Activated CD8-positive, alpha-beta T cell treated with anti-CD3 and anti-CD28 coated beads for 36 hours (primary cell): ENCODE measurements around the gene SLC35F2. TPM values are rescaled to one million over a fixed set of nuclear protein-coding genes. Genes with fewer than 3 reads are reported as not detected.

Experiments used
- ATAC-seq: fragments of 200-7000 bp; cut with Tn5 transposase; one replicate; pipeline ENCODE4 v1.10.0; 2021; ENCODE audit warnings: mild to moderate bottlenecking, moderate library complexity
- CTCF ChIA-PET: fragments of 350-600 bp; sonication (Branson Sonifier 250); formaldehyde crosslinking; loops from one replicate; lab custom pipeline; 2021; ENCODE audit warnings: antibody characterized with exemption; lab: Charles Lee
- POLR2A ChIA-PET: fragments of 350-600 bp; sonication (Branson Sonifier 250); formaldehyde crosslinking; loops from one replicate; lab custom pipeline; 2021; ENCODE audit warnings: antibody characterized with exemption; lab: Charles Lee
- DNase-seq: peaks from one replicate; pipeline ENCODE4 v3.0.0-alpha.2; 2020
- H3K27ac Mint-ChIP-seq: one replicate; pipeline ENCODE4 v1.8.0; 2021; ENCODE audit warnings: mild to moderate bottlenecking, mixed read lengths
- H3K27me3 Mint-ChIP-seq: one replicate; pipeline ENCODE4 v1.8.0; 2021; ENCODE audit warnings: mixed read lengths
- H3K36me3 Mint-ChIP-seq: one replicate; pipeline ENCODE4 v1.8.0; 2021; ENCODE audit warnings: low read depth, mixed read lengths
- H3K4me1 Mint-ChIP-seq: one replicate; pipeline ENCODE4 v1.8.0; 2021; ENCODE audit warnings: low read depth, mixed read lengths
- H3K4me3 Mint-ChIP-seq: one replicate; pipeline ENCODE4 v1.8.0; 2021; ENCODE audit warnings: mild to moderate bottlenecking, moderate library complexity, mixed read lengths
- H3K9me3 Mint-ChIP-seq: one replicate; pipeline ENCODE4 v1.8.0; 2021; ENCODE audit warnings: mixed read lengths
- intact Hi-C: fragments of 100-400 bp; cut with micrococcal nuclease; formaldehyde crosslinking; loops from one replicate; pipeline ENCODE4 v1.10.0; 2022
- total RNA-seq, 2 experiments: library from RNA; stranded (reverse); gene quantifications; one replicate each; pipeline ENCODE4 v1.2.3, GENCODE V29; 2021
- TF ChIP-seq, protein P1 (sequence below): fragments of 200-600 bp; IDR thresholded peaks from one replicate; pipeline ENCODE4 v1.8.0; 2022; ENCODE audit warnings: antibody characterized with exemption, mild to moderate bottlenecking

The SLC35F2 gene
- total RNA-seq, 2 experiments from 2014 or later: 26.8 to 28.1 TPM

DNA sequence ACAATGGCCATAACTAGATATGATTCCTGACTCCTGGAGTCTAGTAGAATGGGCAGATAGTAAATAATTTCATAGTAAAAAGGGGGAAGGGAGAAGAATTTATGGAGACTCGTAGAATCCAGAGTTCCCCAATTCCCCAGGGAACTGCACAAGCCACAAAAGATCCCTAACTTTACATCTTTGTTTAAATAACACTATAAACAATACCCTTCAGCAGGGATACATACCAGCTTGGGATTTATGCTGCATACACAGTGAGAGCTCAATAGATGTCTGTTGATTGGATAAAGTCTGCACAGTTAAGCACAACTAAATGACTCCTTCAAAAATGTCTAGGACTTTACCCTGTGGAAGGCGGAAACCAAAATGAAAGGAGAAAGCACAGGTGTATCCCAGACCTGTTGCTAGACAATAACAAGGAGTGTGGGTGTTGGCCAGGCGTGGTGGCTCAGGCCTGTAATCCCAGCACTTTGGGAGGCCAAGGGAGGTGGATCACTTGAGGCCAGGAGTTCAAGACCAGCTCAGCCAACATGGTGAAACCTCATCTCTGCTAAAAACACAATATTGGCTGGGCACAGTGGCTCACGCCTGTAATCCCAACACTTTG is 6.8 kb downstream of the SLC35F2 start:
- ATAC-seq (no peak), DNase-seq (no peak)
- intact Hi-C loops: no loop called here
- POLR2A ChIA-PET: interaction anchor here (0.7 kb wide), 1 partner anchor 762 kb away, joined by 3 read pairs; no protein-coding TSS in a partner anchor
- Mint-ChIP-seq H3K27me3 (no peaks in the 10 kb centered on the region), H3K4me1 (peaks cover 45% of the 10 kb centered on the region), H3K4me3 (no peak overlapping the region), H3K36me3 (peaks cover 18% of the 10 kb centered on the region), H3K27ac (no peak overlapping the region), H3K9me3 (no peaks in the 10 kb centered on the region)
- TF ChIP-seq, protein P1, sequence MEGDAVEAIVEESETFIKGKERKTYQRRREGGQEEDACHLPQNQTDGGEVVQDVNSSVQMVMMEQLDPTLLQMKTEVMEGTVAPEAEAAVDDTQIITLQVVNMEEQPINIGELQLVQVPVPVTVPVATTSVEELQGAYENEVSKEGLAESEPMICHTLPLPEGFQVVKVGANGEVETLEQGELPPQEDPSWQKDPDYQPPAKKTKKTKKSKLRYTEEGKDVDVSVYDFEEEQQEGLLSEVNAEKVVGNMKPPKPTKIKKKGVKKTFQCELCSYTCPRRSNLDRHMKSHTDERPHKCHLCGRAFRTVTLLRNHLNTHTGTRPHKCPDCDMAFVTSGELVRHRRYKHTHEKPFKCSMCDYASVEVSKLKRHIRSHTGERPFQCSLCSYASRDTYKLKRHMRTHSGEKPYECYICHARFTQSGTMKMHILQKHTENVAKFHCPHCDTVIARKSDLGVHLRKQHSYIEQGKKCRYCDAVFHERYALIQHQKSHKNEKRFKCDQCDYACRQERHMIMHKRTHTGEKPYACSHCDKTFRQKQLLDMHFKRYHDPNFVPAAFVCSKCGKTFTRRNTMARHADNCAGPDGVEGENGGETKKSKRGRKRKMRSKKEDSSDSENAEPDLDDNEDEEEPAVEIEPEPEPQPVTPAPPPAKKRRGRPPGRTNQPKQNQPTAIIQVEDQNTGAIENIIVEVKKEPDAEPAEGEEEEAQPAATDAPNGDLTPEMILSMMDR: no peak
- CTCF ChIA-PET: no interaction called here

DNA sequence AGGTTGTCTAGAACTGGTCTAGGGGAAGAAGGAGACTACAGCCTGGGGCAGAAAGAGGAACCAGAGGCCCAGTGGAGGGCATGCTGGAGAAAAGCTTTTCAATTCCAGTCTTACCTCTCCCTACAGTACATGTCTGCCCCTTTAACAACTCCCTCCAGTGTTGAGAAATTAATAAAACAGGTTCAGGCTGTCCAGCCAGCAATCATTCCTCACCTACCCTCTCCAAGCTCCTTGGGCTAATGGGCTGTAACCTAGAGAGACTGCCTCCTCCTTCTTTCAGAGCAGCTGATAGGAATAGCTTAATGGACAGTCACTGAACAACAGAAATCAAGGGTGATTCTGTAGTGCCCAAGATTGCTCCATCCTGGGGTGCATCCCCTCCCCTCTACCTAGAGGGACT is 8.8 kb downstream of the SLC35F2 start:
- intact Hi-C loops: no loop called here
- TF ChIP-seq, protein P1: no peak
- Mint-ChIP-seq H3K27me3 (no peaks in the 10 kb centered on the region), H3K4me3 (no peak overlapping the region), H3K4me1 (peaks cover 40% of the 10 kb centered on the region), H3K27ac (no peak overlapping the region), H3K36me3 (peaks cover 11% of the 10 kb centered on the region), H3K9me3 (no peaks in the 10 kb centered on the region)
- POLR2A ChIA-PET: interaction anchor here (0.6 kb wide), 1 partner anchor 78 kb away, joined by 3 read pairs; no protein-coding TSS in a partner anchor
- ATAC-seq (no peak), DNase-seq (no peak)
- CTCF ChIA-PET: interaction anchor here (0.8 kb wide), 1 partner anchor 82 kb away, joined by 3 read pairs; no protein-coding TSS in a partner anchor

DNA sequence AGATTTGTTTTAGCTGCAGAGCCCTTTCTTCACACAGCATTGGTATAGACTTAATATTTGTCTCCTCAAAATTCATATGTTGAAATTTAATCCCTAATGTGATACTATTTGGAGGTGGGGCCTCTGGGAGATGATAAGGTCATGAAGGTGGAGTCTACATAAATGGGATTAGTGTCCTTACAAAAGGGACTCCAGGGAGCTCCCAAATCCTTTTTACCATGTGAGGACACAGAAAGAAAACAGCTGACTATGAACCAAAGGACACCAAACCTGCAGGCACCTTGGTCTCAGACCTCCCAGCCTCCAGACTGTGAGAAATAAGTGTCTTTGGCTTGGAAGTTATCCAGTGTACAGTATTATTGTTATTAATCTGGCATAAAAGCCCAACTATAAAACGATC is 10.2 kb downstream of the SLC35F2 start:
- H3K36me3 Mint-ChIP-seq: peaks cover 11% of the 10 kb centered on the region
- POLR2A ChIA-PET: interaction anchor here (1.2 kb wide), 1 partner anchor 10 kb away, joined by 4 read pairs; the partner anchor contains the start of gene SLC35F2
- no peak overlapping the region for H3K27ac Mint-ChIP-seq
- CTCF ChIA-PET: no interaction called here
- H3K27me3 Mint-ChIP-seq: no peaks in the 10 kb centered on the region
- H3K9me3 Mint-ChIP-seq: no peaks in the 10 kb centered on the region
- DNase-seq (no peak), ATAC-seq (no peak)
- TF ChIP-seq, protein P1: no peak
- H3K4me1 Mint-ChIP-seq: peaks cover 39% of the 10 kb centered on the region
- intact Hi-C loops: no loop called here
- no peak overlapping the region for H3K4me3 Mint-ChIP-seq

DNA sequence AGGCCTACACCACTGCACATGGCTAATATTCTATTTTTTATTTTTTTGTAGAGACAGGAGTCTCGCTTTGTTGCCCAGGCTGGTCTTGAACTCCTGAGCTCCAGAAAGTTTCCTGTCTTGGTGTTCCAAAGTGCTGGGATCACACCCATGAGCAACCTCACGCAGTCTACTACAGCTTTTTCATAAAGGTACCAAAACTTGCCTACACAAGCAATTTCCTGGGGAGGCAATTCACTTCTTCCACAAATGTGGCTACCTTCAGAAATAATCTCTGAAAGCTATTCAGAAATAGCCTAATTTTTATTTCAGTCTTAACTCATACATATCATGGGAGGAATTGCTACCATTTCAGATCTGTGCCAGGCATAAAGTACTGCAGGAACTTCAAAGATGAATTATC is 11.4 kb downstream of the SLC35F2 start:
- H3K4me3 Mint-ChIP-seq: no peak overlapping the region

DNA sequence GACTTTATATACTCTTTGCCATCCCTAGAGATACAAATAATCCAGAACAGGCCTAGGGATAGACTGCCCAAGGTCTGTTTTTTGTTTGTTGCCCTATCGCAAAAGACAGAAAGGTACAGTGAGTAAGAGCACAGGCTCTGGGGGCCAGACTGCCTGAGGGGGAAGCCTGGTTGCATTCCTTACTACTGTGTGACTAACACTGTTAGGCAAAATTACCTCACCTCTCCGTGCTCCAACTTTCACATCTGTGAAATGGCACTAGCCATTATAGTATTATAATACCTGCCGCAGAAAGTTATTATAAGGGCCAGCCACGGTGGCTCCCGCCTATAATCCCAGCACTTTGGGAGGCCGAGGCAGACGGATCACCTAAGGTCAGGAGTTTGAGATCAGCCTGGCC is 14.5 kb downstream of the SLC35F2 start:
- Mint-ChIP-seq H3K27ac (peak overlapping the region; percentile 32), H3K36me3 (peaks cover 20% of the 10 kb centered on the region), H3K9me3 (no peaks in the 10 kb centered on the region), H3K4me3 (no peak overlapping the region), H3K4me1 (peaks cover 64% of the 10 kb centered on the region), H3K27me3 (no peaks in the 10 kb centered on the region)
- POLR2A ChIA-PET: no interaction called here
- CTCF ChIA-PET: no interaction called here
- TF ChIP-seq, protein P1: no peak
- DNase-seq: peak; percentile 27
- intact Hi-C loops: no loop called here
- no peak for ATAC-seq

More for the DNA sequence above, 11.4 kb downstream of the SLC35F2 start:
- Mint-ChIP-seq H3K4me1 (peaks cover 48% of the 10 kb centered on the region), H3K27me3 (no peaks in the 10 kb centered on the region), H3K9me3 (no peaks in the 10 kb centered on the region), H3K27ac (no peak overlapping the region), H3K36me3 (peaks cover 17% of the 10 kb centered on the region)
- ChIA-PET CTCF (interaction anchor here (0.6 kb wide), 1 partner anchor 300 kb away, joined by 3 read pairs; no protein-coding TSS in a partner anchor), POLR2A (interaction anchor here (0.7 kb wide), 1 partner anchor 10 kb away, joined by 3 read pairs; no protein-coding TSS in a partner anchor)
- ATAC-seq (no peak), DNase-seq (no peak)
- TF ChIP-seq, protein P1: no peak
- intact Hi-C loops: no loop called here
